C1 segment of cervical spinal cord (tissue), 14 donors: Measurements from ENCODE around the gene DENND2A.
"Not testable (repeated sequence)": the region's sequence is repeated elsewhere in the genome, so short reads cannot be mapped to it uniquely, and the experiment has no call there.

Experiments used
- DNase-seq, 14 donors: peaks; one replicate each; lab custom pipeline; 2025; lab: John Stamatoyannopoulos, UW

Gene DENND2A

GRCh38 chr7:140674356-140674800 is 33.8 kb upstream of the DENND2A start:
- DNase-seq = peak in 1 of 14 donors; percentile 48

- DNase-seq = peak in 4 of 14 donors; percentile 36 to 73 (median 53)
These were observed 33.2 kb upstream of the DENND2A start for GRCh38 chr7:140673774-140674155.

GRCh38 chr7:140673063-140673773 is 32.6 kb upstream of the DENND2A start:
- peak in 10 of 14 donors; percentile 26 to 73 (median 56) for DNase-seq

- peak in 11 of 14 donors; percentile 12 to 77 (median 55) for DNase-seq
These were observed 31.9 kb upstream of the DENND2A start, which contains the start of gene ADCK2 for GRCh38 chr7:140672382-140673062. ADCK2 (plus strand) TSS chr7:140672945; CDS start chr7:140673331, 386 bp downstream.

GRCh38 chr7:140671966-140672365 is 31.4 kb upstream of the DENND2A start:
- DNase-seq = peak in 1 of 14 donors; percentile 9

- no peak for DNase-seq
These were observed 29.8 kb upstream of the DENND2A start for GRCh38 chr7:140670343-140670935.

GRCh38 chr7:140669862-140670261 is 29.2 kb upstream of the DENND2A start:
- not testable (repeated sequence) for DNase-seq

- DNase-seq = no peak
These were observed 28.7 kb upstream of the DENND2A start for GRCh38 chr7:140669352-140669751.

- no peak for DNase-seq
These were observed 28.0 kb upstream of the DENND2A start for GRCh38 chr7:140668641-140669040.

- no peak for DNase-seq
These were observed 26.9 kb upstream of the DENND2A start for GRCh38 chr7:140667476-140667875.

- DNase-seq = not testable (repeated sequence)
These were observed 22.3 kb upstream of the DENND2A start for GRCh38 chr7:140662938-140663337.

GRCh38 chr7:140661124-140661523 is 20.5 kb upstream of the DENND2A start:
- no peak for DNase-seq

- no peak for DNase-seq
These were observed 19.2 kb upstream of the DENND2A start for GRCh38 chr7:140659856-140660255.

GRCh38 chr7:140657891-140658290 is 17.3 kb upstream of the DENND2A start:
- no peak for DNase-seq

GRCh38 chr7:140656548-140657515 is 16.2 kb upstream of the DENND2A start:
- peak in 7 of 14 donors; percentile 4 to 42 (median 33) for DNase-seq

GRCh38 chr7:140655511-140656408 is 15.1 kb upstream of the DENND2A start:
- DNase-seq = no peak

GRCh38 chr7:140654661-140655060 is 14.0 kb upstream of the DENND2A start:
- DNase-seq = no peak

- no peak for DNase-seq
These were observed 13.4 kb upstream of the DENND2A start for GRCh38 chr7:140654109-140654387.

GRCh38 chr7:140653319-140654108 is 12.9 kb upstream of the DENND2A start:
- DNase-seq = peak in 8 of 14 donors; percentile 14 to 80 (median 26)

- no peak for DNase-seq
These were observed 9.8 kb upstream of the DENND2A start for GRCh38 chr7:140650367-140650766.
